Ishikawa (cell line): ENCODE data around the gene METTL25.
A peak's percentile ranks its signal among the peaks of the same experiment; 100 is the strongest.

Source experiments
- CEBPB ChIP-seq: IDR thresholded peaks from 2 replicates; pipeline ENCODE4 v1.6.1; 2012
- CREB1 ChIP-seq: IDR thresholded peaks from 2 replicates; pipeline ENCODE4 v1.6.1; 2012; ENCODE audit warnings: low read depth
- EGR1 ChIP-seq: IDR thresholded peaks from 2 replicates; pipeline ENCODE4 v1.6.1; 2012
- EP300 ChIP-seq: IDR thresholded peaks from 2 replicates; pipeline ENCODE4 v1.6.1; 2012; ENCODE audit warnings: borderline replicate concordance
- FOXM1 ChIP-seq: IDR thresholded peaks from 2 replicates; pipeline ENCODE4 v1.6.1; 2012; ENCODE audit warnings: low read depth, borderline replicate concordance
- NFIC ChIP-seq: IDR thresholded peaks from 2 replicates; pipeline ENCODE4 v1.6.1; 2012
- RAD21 ChIP-seq: IDR thresholded peaks from 2 replicates; pipeline ENCODE4 v1.6.1; 2012; ENCODE audit warnings: low read depth
- TAF1 ChIP-seq: IDR thresholded peaks from 2 replicates; pipeline ENCODE4 v1.6.1; 2012; ENCODE audit warnings: low read depth, mild to moderate bottlenecking
- TCF12 ChIP-seq: IDR thresholded peaks from 2 replicates; pipeline ENCODE4 v1.6.1; 2012; ENCODE audit warnings: low read depth
- TEAD4 ChIP-seq: IDR thresholded peaks from 2 replicates; pipeline ENCODE4 v1.6.1; 2012
- USF1 ChIP-seq: IDR thresholded peaks from 2 replicates; pipeline ENCODE4 v1.6.1; 2012
- YY1 ChIP-seq: IDR thresholded peaks from 2 replicates; pipeline ENCODE4 v1.6.1; 2012; ENCODE audit warnings: low read depth
- ZBTB7A ChIP-seq: IDR thresholded peaks from 2 replicates; pipeline ENCODE4 v1.6.1; 2012; ENCODE audit warnings: low read depth
- TF ChIP-seq, protein P1 (sequence below): IDR thresholded peaks from 2 replicates; pipeline ENCODE4 v1.6.1; 2012; ENCODE audit warnings: low read depth, mild to moderate bottlenecking
- TF ChIP-seq, protein P2 (sequence below): IDR thresholded peaks from 2 replicates; pipeline ENCODE4 v1.6.1; 2012

Gene METTL25

GRCh38 chr12:82326905-82327503 lies 31.3 kb upstream of the METTL25 start:
- TF ChIP-seq, protein P1, sequence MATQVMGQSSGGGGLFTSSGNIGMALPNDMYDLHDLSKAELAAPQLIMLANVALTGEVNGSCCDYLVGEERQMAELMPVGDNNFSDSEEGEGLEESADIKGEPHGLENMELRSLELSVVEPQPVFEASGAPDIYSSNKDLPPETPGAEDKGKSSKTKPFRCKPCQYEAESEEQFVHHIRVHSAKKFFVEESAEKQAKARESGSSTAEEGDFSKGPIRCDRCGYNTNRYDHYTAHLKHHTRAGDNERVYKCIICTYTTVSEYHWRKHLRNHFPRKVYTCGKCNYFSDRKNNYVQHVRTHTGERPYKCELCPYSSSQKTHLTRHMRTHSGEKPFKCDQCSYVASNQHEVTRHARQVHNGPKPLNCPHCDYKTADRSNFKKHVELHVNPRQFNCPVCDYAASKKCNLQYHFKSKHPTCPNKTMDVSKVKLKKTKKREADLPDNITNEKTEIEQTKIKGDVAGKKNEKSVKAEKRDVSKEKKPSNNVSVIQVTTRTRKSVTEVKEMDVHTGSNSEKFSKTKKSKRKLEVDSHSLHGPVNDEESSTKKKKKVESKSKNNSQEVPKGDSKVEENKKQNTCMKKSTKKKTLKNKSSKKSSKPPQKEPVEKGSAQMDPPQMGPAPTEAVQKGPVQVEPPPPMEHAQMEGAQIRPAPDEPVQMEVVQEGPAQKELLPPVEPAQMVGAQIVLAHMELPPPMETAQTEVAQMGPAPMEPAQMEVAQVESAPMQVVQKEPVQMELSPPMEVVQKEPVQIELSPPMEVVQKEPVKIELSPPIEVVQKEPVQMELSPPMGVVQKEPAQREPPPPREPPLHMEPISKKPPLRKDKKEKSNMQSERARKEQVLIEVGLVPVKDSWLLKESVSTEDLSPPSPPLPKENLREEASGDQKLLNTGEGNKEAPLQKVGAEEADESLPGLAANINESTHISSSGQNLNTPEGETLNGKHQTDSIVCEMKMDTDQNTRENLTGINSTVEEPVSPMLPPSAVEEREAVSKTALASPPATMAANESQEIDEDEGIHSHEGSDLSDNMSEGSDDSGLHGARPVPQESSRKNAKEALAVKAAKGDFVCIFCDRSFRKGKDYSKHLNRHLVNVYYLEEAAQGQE, result no peak
- peak; percentile 61 for TF ChIP-seq RAD21

DNA sequence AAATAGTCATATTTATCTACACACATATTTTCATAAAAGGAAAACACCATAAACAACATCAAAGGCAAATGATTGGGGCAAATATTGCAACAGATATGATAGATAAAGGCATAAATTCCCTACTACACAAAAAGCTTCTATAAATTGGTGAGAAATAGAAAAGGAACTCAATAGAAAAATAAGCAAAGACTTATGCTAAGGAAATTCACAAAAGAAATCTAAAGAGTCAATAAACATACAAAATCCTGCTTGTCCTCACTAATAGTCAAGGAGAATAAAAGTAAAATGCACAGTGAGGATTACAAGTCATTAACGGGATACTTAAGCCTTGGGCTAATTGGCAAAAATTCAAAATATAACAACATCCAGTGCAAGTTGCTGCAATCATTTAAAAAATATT lies 30.5 kb upstream of the METTL25 start:
- no peak for TF ChIP-seq TAF1

GRCh38 chr12:82329508-82329907 lies 28.8 kb upstream of the METTL25 start:
- no peak for TF ChIP-seq CEBPB
- TF ChIP-seq TEAD4, result no peak

GRCh38 chr12:82350161-82350560 lies 8.2 kb upstream of the METTL25 start:
- no peak for TF ChIP-seq YY1
- TF ChIP-seq, protein P2, sequence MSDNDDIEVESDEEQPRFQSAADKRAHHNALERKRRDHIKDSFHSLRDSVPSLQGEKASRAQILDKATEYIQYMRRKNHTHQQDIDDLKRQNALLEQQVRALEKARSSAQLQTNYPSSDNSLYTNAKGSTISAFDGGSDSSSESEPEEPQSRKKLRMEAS, result no peak
- TF ChIP-seq, protein P1, result no peak
- TF ChIP-seq TEAD4, result no peak
- no peak for TF ChIP-seq CEBPB
- no peak for TF ChIP-seq TCF12
- no peak for TF ChIP-seq EGR1
- no peak for TF ChIP-seq USF1
- TF ChIP-seq CREB1, result no peak
- no peak for TF ChIP-seq FOXM1
- no peak for TF ChIP-seq TAF1
- TF ChIP-seq RAD21, result no peak
- no peak for TF ChIP-seq EP300
- TF ChIP-seq NFIC, result no peak
- TF ChIP-seq ZBTB7A, result no peak

DNA sequence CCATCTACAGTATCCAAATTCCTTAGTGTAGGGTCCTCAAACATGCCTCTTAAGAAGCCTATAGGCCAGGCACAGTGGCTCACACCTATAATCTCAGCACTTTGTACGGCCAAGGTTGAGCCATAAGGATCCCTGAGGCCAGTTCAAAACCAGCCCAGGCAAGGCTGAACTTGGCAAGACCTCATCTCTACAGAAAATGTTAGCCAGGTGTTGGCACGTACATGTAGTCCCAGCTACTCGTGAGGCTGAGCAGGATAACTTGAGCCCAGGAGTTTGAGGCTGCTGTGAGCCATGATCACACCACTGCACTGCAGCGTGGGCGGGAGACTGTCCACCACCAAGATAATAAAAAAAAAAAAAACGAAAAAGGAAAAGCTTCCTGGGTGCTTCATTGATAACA lies 6.9 kb upstream of the METTL25 start:
- no peak for TF ChIP-seq EGR1
- no peak for TF ChIP-seq TAF1

DNA sequence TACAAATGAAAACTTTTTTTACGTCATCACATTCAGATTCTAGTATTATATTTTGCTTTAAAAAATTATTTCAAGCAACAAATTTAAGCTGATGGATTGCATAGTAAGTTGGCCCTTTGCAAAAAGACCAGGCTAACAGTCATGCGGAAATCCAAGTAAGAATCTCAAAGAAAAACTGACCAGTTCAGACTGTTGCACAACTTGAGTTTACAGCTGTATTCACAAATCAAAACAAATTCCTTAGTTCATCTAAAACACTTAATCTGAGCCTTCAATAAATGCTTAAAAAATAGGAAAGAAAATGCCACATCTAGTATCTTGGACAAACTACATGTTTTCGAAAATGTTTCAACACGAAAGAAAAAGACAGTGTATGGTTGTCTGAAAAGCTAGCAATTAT lies 989 bp upstream of the METTL25 start:
- TF ChIP-seq CREB1 (no peak), TAF1 (no peak), TCF12 (no peak), TEAD4 (no peak), YY1 (no peak), RAD21 (no peak), EP300 (no peak), ZBTB7A (no peak), CEBPB (no peak), USF1 (no peak), NFIC (no peak), FOXM1 (no peak), EGR1 (no peak)
- TF ChIP-seq, protein P2, result no peak
- TF ChIP-seq, protein P1, result no peak
